ENCODE measurements around the gene NTRK1.

Gene NTRK1

DNA sequence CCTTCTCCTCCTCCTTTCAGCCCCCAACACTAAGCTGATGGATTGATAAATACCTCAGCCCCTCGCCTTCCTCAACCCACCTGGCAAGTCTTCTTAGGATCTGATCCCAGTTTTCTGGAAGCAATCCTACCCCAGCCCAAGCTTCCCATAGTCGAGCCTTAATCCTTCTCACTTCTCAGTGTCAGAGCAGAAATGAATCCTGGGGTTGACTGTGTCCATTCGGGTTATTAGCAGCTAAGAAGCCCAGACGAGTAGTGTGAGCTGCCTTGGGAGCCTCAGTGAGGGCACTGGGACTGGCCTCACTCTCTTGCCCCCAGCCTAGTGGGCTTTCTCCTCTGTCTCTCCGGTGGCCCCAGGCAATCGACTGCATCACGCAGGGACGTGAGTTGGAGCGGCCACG is 20.4 kb downstream of the NTRK1 start:
- H3K27ac ChIP-seq, result no peak overlapping the region

DNA sequence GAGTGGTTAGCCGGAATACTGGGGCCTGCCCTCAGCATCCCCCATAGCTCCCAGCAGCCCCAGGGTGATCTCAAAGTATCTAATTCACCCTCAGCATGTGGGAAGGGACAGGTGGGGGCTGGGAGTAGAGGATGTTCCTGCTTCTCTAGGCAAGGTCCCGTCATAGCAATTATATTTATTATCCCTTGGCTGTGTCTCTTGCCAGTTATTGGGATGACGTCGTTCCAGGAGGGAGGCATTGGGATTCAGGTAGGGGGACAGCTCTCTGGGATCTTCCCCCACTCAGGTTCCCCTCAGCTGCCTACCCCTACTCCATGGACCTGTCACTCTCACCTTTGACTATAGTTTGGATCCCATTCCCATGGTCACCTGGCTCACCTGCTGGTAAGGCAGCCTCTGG is 21.0 kb downstream of the NTRK1 start:
- TF ChIP-seq, protein P1, sequence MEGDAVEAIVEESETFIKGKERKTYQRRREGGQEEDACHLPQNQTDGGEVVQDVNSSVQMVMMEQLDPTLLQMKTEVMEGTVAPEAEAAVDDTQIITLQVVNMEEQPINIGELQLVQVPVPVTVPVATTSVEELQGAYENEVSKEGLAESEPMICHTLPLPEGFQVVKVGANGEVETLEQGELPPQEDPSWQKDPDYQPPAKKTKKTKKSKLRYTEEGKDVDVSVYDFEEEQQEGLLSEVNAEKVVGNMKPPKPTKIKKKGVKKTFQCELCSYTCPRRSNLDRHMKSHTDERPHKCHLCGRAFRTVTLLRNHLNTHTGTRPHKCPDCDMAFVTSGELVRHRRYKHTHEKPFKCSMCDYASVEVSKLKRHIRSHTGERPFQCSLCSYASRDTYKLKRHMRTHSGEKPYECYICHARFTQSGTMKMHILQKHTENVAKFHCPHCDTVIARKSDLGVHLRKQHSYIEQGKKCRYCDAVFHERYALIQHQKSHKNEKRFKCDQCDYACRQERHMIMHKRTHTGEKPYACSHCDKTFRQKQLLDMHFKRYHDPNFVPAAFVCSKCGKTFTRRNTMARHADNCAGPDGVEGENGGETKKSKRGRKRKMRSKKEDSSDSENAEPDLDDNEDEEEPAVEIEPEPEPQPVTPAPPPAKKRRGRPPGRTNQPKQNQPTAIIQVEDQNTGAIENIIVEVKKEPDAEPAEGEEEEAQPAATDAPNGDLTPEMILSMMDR (IDR thresholded peaks at IDR 0.05), result no peak
- TF ChIP-seq ZFX (IDR thresholded peaks at IDR 0.05; ENCODE audit: borderline replicate concordance), result no peak

More for the DNA sequence above, 20.4 kb downstream of the NTRK1 start:
- TF ChIP-seq, protein P1 (IDR thresholded peaks at IDR 0.05), result no peak
- no peak for TF ChIP-seq ZFX (IDR thresholded peaks at IDR 0.05; ENCODE audit: borderline replicate concordance)

DNA sequence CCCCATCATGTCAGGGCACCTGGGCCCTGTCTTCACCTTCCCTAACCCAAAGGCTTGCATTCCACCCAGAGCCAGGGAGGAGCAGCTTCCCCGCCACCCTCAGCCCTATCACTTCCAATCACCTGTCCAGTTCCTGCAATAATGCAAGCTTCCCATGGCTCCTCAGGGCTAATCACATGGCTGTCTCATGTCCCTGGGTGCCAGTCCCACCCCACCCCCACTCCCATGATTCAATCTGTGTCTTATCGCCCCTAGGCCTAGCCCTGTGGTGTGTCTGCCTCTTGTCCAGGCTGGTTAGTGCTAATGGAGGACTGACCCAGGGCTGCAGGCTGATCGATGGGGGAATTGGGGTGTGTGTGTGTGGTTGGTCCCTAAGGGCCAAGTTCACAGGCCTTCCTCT is 21.9 kb downstream of the NTRK1 start:
- no peak overlapping the region for H3K27ac ChIP-seq
- TF ChIP-seq ZFX (IDR thresholded peaks at IDR 0.05; ENCODE audit: borderline replicate concordance), result no peak
- TF ChIP-seq, protein P1 (IDR thresholded peaks at IDR 0.05), result no peak

More for the DNA sequence above, 21.0 kb downstream of the NTRK1 start:
- no peak overlapping the region for H3K27ac ChIP-seq

DNA sequence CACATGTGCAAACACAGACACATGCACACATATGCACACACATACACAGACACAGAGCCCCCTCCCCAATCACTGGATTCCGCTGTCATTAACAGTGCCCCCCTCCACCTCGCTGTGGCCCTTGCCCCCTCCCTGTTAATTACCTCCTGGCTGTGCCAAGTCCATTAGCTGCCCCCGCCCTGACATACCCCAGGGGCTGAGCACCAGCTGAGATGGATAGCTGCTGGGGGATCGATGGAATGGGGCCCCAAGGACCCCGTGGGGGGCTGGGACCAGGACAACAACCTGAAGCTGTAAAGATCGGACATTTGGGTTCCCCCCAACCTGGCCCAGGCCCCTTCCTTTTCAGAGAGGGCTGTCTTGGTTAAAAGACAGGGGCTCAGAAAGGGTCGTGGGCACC is 23.3 kb downstream of the NTRK1 start:
- TF ChIP-seq ZFX (IDR thresholded peaks at IDR 0.05; ENCODE audit: borderline replicate concordance), result no peak
- TF ChIP-seq, protein P1 (IDR thresholded peaks at IDR 0.05), result no peak
- no peak overlapping the region for H3K27ac ChIP-seq

DNA sequence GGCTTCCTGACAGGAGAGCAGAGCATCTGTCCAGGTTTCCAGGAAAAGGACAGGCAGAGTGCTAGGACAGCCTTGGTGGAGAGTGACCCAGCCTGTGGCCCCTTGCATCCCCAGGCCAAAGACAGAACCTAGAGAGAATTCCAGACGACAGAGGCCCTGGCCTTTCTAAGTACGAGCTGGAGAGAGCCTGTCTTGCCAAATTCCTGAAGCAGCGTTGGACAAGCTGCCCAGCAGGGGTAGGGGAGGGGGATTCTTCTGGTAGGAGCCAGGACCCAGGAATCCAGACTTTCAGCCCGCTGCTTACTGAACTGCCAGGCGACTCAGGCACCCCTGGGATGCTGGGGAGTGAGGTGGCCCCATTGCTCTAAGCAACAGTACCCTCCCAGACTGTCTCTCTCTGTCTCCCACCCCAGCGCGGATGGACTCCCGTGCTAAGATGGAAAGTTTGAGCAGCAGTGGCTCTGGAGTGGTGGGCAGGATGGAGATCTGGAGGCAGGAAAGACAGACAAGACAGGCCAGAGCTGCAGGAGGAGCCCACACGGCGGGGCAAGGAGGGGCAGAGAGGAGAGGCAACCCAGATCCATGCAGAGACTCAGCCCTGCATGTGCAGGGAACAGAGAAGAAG is 24.0 kb downstream of the NTRK1 start:
- no peak overlapping the region for H3K27ac ChIP-seq
- TF ChIP-seq, protein P1 (IDR thresholded peaks at IDR 0.05), result no peak
- TF ChIP-seq ZFX (IDR thresholded peaks at IDR 0.05; ENCODE audit: borderline replicate concordance), result no peak

DNA sequence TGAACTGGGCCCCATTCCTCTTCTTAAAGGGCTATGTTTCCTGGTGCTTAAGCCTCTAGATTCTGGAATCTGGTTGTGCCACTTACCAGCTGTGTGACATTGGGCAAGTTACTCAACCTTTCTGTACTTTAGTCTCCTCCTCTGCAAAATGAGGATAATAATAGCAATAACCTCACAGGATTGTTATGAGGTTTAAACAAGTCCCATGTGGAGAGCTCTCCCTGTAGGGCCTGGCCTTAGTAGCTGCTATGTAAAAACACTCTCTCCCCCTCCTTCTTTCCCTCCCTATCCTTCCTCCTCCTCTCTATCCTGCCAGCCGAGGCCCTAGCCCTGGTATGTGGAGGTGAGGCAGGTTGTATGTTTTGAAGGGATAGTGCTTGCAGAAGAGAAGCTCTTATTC is 24.6 kb downstream of the NTRK1 start:
- TF ChIP-seq, protein P1 (IDR thresholded peaks at IDR 0.05), result no peak
- TF ChIP-seq ZFX (IDR thresholded peaks at IDR 0.05; ENCODE audit: borderline replicate concordance), result no peak
- H3K27ac ChIP-seq, result no peak overlapping the region

DNA sequence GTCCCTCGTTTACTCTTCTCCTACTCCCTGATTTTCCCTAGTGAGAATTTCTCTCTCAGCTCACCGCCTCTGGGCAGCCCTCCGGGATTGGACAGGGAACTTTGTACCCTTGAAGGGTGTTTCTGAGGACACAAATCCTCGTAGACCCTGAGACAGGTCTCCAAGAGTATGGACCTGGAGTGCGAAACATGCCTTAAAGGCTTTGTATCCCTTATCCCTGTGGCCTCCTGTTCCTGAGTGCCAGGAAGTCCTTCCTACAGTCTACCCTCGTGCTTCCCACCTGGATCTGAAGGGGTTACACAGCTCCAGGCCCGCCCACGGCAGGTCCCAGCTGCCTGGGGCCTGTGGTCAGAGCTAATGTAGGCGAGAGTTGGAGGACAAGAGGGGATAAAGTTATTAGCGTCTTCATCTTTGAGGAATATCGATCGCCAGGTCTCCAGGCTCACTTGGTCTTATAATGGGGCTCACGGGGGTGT is 25.3 kb downstream of the NTRK1 start:
- TF ChIP-seq ZFX (IDR thresholded peaks at IDR 0.05; ENCODE audit: borderline replicate concordance), result no peak
- TF ChIP-seq, protein P1 (IDR thresholded peaks at IDR 0.05), result no peak
- no peak overlapping the region for H3K27ac ChIP-seq
